ENCODE measurements around the gene SCART1. TPM values are rescaled to one million over a fixed set of nuclear protein-coding genes. Genes with fewer than 3 reads are reported as not detected.

Gene SCART1
- total RNA-seq, 4 donors from 2014 or later: 1.8 to 9.5 (median 6.1) TPM

DNA sequence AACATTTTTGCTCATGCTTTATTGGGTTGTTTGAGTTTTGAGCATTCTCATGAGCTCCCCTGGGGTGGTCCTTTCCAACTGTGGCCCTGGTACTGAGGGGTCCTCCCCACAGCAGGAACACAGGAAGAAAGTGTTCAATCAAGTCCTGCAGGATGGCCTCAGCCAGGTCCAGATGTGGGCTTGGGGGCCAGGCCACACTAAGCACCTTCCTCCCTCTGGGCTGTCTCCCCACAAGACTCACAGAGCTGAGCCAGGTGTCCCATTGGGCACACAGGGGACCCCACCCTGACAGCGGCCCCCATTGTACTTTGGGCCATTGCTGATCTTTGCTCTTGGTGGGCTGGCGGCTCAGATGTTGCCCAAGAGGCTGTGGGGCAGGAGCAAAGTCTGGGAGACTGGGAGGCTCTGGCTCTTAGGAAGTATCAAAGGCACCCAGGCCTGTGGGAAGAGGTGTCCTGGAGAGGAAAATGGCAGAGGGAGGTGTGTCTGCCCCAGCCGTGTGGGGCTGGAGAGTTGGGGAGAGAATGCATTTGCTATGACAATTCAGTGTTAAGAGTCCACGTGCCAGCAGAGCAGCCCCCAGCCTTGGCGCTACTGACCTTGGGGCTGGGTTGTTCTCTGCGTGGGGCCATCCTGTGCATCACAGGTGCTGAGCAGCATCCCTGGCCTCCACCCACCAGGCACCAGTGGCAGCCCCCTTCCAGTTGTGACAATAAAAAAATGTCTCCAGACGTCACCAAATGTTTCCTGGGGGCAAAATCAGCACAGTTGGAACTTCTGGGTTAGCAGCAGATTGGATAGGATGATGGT is 17.8 kb downstream of the SCART1 start:
- intact Hi-C loops (cut with DNase I; ENCODE audit: low total_unique reads): no loop called here
- Histone ChIP-seq H3K9me3 (peaks cover 0 to 3% of the 10 kb centered on the region in 2 donors), H3K27ac (no peak overlapping the region), H3K4me1 (no peaks in the 10 kb centered on the region), H3K4me3 (no peak overlapping the region), H3K36me3 (no peaks in the 10 kb centered on the region), H3K27me3 (no peaks in the 10 kb centered on the region)
- DNase-seq: no peak
- TF ChIP-seq POLR2A (IDR thresholded peaks at IDR 0.05): no peak
- TF ChIP-seq, protein P1, sequence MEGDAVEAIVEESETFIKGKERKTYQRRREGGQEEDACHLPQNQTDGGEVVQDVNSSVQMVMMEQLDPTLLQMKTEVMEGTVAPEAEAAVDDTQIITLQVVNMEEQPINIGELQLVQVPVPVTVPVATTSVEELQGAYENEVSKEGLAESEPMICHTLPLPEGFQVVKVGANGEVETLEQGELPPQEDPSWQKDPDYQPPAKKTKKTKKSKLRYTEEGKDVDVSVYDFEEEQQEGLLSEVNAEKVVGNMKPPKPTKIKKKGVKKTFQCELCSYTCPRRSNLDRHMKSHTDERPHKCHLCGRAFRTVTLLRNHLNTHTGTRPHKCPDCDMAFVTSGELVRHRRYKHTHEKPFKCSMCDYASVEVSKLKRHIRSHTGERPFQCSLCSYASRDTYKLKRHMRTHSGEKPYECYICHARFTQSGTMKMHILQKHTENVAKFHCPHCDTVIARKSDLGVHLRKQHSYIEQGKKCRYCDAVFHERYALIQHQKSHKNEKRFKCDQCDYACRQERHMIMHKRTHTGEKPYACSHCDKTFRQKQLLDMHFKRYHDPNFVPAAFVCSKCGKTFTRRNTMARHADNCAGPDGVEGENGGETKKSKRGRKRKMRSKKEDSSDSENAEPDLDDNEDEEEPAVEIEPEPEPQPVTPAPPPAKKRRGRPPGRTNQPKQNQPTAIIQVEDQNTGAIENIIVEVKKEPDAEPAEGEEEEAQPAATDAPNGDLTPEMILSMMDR (IDR thresholded peaks at IDR 0.05): no peak

DNA sequence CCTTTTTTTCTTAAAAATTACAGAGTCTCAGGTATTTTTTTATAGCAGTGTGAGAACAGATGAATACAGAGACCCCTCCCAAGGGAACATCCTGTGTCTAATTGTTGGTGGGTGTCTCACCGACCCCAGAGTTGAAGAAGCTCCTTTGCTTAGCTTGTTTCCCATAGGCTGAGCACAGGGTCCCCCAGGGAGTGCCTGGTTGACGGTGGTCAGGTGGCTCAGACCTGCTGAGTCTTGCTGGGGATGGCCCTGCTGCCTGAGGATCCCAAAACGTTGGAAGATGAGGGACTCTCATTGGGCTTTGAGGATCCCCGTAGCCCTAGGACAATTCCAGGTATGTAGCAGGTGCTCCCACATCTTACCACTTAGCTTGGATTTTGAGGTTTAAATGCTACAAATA is 19.5 kb downstream of the SCART1 start:
- TF ChIP-seq, protein P1 (IDR thresholded peaks at IDR 0.05): no peak
- TF ChIP-seq POLR2A (IDR thresholded peaks at IDR 0.05): no peak
- H3K27me3 ChIP-seq: no peaks in the 10 kb centered on the region
- no peak overlapping the region for H3K4me3 ChIP-seq
- H3K36me3 ChIP-seq: no peaks in the 10 kb centered on the region
- no peak overlapping the region for H3K27ac ChIP-seq
- H3K4me1 ChIP-seq: no peaks in the 10 kb centered on the region
- DNase-seq: no peak
- intact Hi-C loops (cut with DNase I; ENCODE audit: low total_unique reads): no loop called here
- H3K9me3 ChIP-seq: no peaks in the 10 kb centered on the region

DNA sequence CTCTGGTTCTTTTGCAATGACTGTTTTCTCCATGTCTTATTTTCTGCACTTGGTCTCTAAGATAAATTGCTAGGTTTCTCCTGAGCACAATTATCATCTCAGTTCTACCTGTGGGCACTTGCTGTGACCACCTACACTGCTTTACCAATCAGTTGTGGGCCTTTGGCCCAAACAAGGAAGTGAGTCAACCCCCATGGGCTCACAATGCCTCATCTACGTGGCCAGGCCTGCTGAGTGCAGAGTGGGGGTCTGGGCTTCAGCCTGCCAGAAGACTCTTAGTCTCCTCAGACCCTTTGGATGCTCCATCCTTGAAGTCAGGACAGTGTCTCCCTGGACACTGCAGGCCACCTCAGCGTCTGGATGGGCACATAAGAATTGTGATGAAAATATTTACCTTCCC is 20.3 kb downstream of the SCART1 start:
- Histone ChIP-seq H3K27me3 (no peaks in the 10 kb centered on the region), H3K27ac (no peak overlapping the region), H3K4me1 (no peaks in the 10 kb centered on the region), H3K36me3 (no peaks in the 10 kb centered on the region), H3K9me3 (no peaks in the 10 kb centered on the region), H3K4me3 (no peak overlapping the region)
- no peak for DNase-seq
- TF ChIP-seq, protein P1 (IDR thresholded peaks at IDR 0.05): no peak
- no peak for TF ChIP-seq POLR2A (IDR thresholded peaks at IDR 0.05)
- intact Hi-C loops (cut with DNase I; ENCODE audit: low total_unique reads): no loop called here

DNA sequence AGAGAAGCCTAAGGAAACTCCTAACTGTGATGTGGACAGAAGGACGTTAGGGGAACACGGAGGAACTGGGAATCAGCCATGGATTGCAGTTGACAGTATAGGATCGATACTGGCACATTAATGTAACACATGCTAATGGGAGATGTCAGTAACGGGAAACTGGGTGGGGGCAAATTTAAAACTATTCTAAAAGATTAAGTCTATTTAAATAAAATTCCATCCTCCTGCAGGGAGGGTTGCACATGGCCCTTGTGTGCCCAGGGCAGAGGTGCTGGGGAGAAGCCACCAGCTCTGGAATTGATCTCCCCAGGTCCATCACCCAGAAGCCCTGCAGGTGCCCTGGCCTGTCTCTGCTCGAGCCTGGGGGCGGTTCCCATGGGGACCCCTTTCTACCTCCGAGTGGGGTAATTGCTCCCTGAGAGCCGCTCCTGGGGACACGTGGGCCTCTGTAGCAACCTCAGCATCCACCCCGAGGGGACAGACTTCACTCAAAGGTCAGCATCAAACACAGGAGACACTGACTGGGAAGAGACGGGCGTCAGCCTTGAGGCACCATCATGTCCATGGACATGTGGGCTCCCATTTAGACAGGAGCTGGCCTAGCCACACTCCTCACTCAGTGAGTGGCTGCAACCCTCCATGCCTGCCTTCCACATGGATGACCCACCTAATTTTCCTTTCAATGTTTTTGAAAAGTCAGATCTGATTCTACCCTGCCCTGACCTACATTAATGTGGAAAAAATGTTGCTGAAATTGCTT is 21.1 kb downstream of the SCART1 start:
- intact Hi-C loops (cut with DNase I; ENCODE audit: low total_unique reads): no loop called here
- no peaks in the 10 kb centered on the region for H3K36me3 ChIP-seq
- DNase-seq: no peak

More for the DNA sequence above, 21.1 kb downstream of the SCART1 start:
- H3K9me3 ChIP-seq: no peaks in the 10 kb centered on the region
- no peaks in the 10 kb centered on the region for H3K27me3 ChIP-seq
- H3K4me3 ChIP-seq: no peak overlapping the region
- H3K27ac ChIP-seq: no peak overlapping the region
- TF ChIP-seq, protein P1 (IDR thresholded peaks at IDR 0.05): no peak
- TF ChIP-seq POLR2A (IDR thresholded peaks at IDR 0.05): no peak
- H3K4me1 ChIP-seq: no peaks in the 10 kb centered on the region

Data from uterus (tissue), 4 donors.